PC-3 (cell line): ENCODE data around the gene GSTO2.

Source experiments
- EZH2 ChIP-seq: fragments of 300-600 bp; sonication (generic); IDR thresholded peaks from one replicate; pipeline ENCODE4 v1.6.1; 2017; ENCODE audit warnings: antibody characterized with exemption, mild to moderate bottlenecking, low read length; ENCODE audit not compliant: unreplicated experiment
- TF ChIP-seq, protein P1 (sequence below): fragments of 300-600 bp; sonication (generic); conservative IDR thresholded peaks from 2 replicates; pipeline ENCODE4 v1.5.1; 2017; ENCODE audit warnings: antibody characterized with exemption, low read depth, mild to moderate bottlenecking, low read length

DNA sequence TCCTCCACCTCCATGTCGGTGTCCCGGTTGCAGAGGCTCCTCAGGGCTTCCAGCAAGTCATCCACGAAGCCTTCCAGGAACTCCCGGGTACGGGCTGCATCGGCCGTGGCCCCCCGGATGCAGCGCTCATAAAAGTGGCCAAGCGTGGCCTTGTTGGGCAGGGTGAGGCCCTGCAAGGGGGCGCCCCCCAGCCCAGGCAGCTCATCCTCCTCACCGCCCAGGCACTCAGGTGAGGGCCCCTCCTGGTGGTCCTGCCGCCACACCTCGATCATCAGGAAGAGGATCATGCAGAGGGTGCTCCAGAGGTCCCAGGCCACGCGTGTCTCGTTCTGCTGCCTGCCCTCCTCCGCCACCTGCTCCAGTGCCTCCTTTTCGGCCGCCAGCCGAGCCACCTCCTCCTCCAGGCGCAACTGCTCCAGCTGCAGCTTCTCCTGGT, 46.5 kb downstream of the GSTO2 start:
- TF ChIP-seq, protein P1, sequence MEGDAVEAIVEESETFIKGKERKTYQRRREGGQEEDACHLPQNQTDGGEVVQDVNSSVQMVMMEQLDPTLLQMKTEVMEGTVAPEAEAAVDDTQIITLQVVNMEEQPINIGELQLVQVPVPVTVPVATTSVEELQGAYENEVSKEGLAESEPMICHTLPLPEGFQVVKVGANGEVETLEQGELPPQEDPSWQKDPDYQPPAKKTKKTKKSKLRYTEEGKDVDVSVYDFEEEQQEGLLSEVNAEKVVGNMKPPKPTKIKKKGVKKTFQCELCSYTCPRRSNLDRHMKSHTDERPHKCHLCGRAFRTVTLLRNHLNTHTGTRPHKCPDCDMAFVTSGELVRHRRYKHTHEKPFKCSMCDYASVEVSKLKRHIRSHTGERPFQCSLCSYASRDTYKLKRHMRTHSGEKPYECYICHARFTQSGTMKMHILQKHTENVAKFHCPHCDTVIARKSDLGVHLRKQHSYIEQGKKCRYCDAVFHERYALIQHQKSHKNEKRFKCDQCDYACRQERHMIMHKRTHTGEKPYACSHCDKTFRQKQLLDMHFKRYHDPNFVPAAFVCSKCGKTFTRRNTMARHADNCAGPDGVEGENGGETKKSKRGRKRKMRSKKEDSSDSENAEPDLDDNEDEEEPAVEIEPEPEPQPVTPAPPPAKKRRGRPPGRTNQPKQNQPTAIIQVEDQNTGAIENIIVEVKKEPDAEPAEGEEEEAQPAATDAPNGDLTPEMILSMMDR, result no peak
- no peak for TF ChIP-seq EZH2
